A549 (cell line): ENCODE measurements around the gene TSPAN4. TPM values are rescaled to one million over a fixed set of nuclear protein-coding genes. Genes with fewer than 3 reads are reported as not detected.

ENCODE experiments used
- ATAC-seq, 2 experiments: fragments of 200-7000 bp in 1 of 2; fragments of >200 bp in 1 of 2; cut with Nextera tagmentation in 1 of 2; cut with Tn5 transposase in 1 of 2; 3 replicates each; pipeline versions ENCODE4 v1.8.0 to v1.9.1; 2018 to 2020; ENCODE audit warnings: mild to moderate bottlenecking in 1 of 2, moderate library complexity in 1 of 2
- CTCF ChIA-PET: fragments of 300-600 bp; sonication (Branson Sonifier 250); formaldehyde crosslinking; extraction: SDS; loops from one replicate; lab custom pipeline; 2021; ENCODE audit warnings: antibody characterized with exemption, inconsistent platforms; lab: Yijun Ruan, JAX
- POLR2A ChIA-PET: fragments of 350-600 bp; formaldehyde crosslinking; extraction: SDS; loops from one replicate; lab custom pipeline; 2021; ENCODE audit warnings: antibody characterized with exemption, inconsistent platforms; lab: Yijun Ruan, JAX
- DNase-seq, 2 experiments: peaks; one replicate each; pipeline versions ENCODE4 v3.0.0 to v3.0.0-alpha.2; 2011 to 2016; ENCODE audit warnings: low read depth in 1 of 2, low spot score in 1 of 2
- FAIRE-seq: peaks from 2 replicates; lab custom pipeline; 2011; peaks lifted over from hg19 to GRCh38; lab: Jason Lieb, UNC
- H3K27ac ChIP-seq, 2 experiments: fragments of >200 bp; sonication (Bioruptor Twin); formaldehyde crosslinking; 3 replicates each; pipeline ENCODE4 v1.5.1; 2016 to 2017
- H3K4me1 ChIP-seq: fragments of >200 bp; sonication (Bioruptor Twin); formaldehyde crosslinking; 3 replicates; pipeline ENCODE4 v1.6.1; 2016
- H3K4me2 ChIP-seq: fragments of >200 bp; sonication (Bioruptor Twin); formaldehyde crosslinking; 3 replicates; pipeline ENCODE4 v1.6.1; 2016
- H3K4me3 ChIP-seq: fragments of >200 bp; sonication (Bioruptor Twin); formaldehyde crosslinking; 3 replicates; pipeline ENCODE4 v1.5.1; 2016
- H3K9me3 ChIP-seq: fragments of >200 bp; sonication (Bioruptor Twin); formaldehyde crosslinking; 3 replicates; pipeline ENCODE4 v1.6.1; 2016
- EHF ChIP-seq: fragments of 250-450 bp; sonication (Bioruptor Pico); IDR thresholded peaks from 2 replicates; pipeline ENCODE4 v1.5.0; 2020; ENCODE audit warnings: mild to moderate bottlenecking
- EP300 ChIP-seq, 2 experiments: fragments of >200 bp; sonication (Bioruptor Twin); formaldehyde crosslinking; IDR thresholded peaks; 2 replicates in 1 of 2; 3 replicates in 1 of 2; pipeline ENCODE4 v1.6.1; 2016 to 2017
- ESRRA ChIP-seq: fragments of 150-350 bp; IDR thresholded peaks from 2 replicates; pipeline ENCODE4 v1.6.1; 2014; ENCODE audit warnings: mild to moderate bottlenecking, low read length, borderline replicate concordance
- GATA3 ChIP-seq: IDR thresholded peaks from 2 replicates; pipeline ENCODE4 v1.6.1; 2012; ENCODE audit warnings: borderline replicate concordance
- HEYL ChIP-seq: fragments of 250-450 bp; sonication (Bioruptor Pico); IDR thresholded peaks from 2 replicates; pipeline ENCODE4 v1.8.0; 2021; ENCODE audit warnings: mild to moderate bottlenecking, moderate library complexity
- HOXB13 ChIP-seq: fragments of 250-450 bp; sonication (Bioruptor Pico); IDR thresholded peaks from 2 replicates; pipeline ENCODE4 v1.5.0; 2020; ENCODE audit warnings: low read depth, mild to moderate bottlenecking, moderate library complexity
- JUN ChIP-seq, 2 experiments: fragments of >200 bp; sonication (Bioruptor Twin); formaldehyde crosslinking; IDR thresholded peaks; 2 replicates in 1 of 2; 3 replicates in 1 of 2; pipeline ENCODE4 v1.6.1; 2016 to 2017
- KDM5A ChIP-seq: fragments of 200-600 bp; sonication (generic); IDR thresholded peaks from 2 replicates; pipeline ENCODE4 v1.6.1; 2016; ENCODE audit warnings: antibody characterized with exemption, mild to moderate bottlenecking
- MAFK ChIP-seq: fragments of 450-650 bp; IDR thresholded peaks from 2 replicates; pipeline ENCODE4 v1.6.1; 2014; ENCODE audit not compliant: partially characterized antibody
- NFE2L2 ChIP-seq: fragments of 150-350 bp; conservative IDR thresholded peaks from 2 replicates; pipeline ENCODE4 v1.6.1; 2014; ENCODE audit warnings: low read length
- PHF8 ChIP-seq: fragments of 200-600 bp; sonication (generic); IDR thresholded peaks from 2 replicates; pipeline ENCODE4 v1.6.1; 2016; ENCODE audit warnings: low read depth, mild to moderate bottlenecking, antibody characterized with exemption, moderate library complexity, borderline replicate concordance
- RARB ChIP-seq: fragments of 250-450 bp; sonication (Bioruptor Pico); IDR thresholded peaks from 2 replicates; pipeline ENCODE4 v1.8.0; 2021; ENCODE audit warnings: mild to moderate bottlenecking, moderate library complexity
- SMC3 ChIP-seq: fragments of >200 bp; sonication (Bioruptor Twin); formaldehyde crosslinking; IDR thresholded peaks from 3 replicates; pipeline ENCODE4 v1.6.1; 2018; ENCODE audit warnings: inconsistent platforms
- TFCP2L1 ChIP-seq: fragments of 250-450 bp; sonication (Bioruptor Pico); IDR thresholded peaks from 2 replicates; pipeline ENCODE4 v1.5.0; 2021; ENCODE audit warnings: mild to moderate bottlenecking
- TP53 ChIP-seq: fragments of 250-450 bp; sonication (Bioruptor Pico); IDR thresholded peaks from 2 replicates; pipeline ENCODE4 v1.5.0; 2021; ENCODE audit warnings: mild to moderate bottlenecking, moderate library complexity
- ZC3H11A ChIP-seq: fragments of 450-650 bp; IDR thresholded peaks from 2 replicates; pipeline ENCODE4 v1.6.1; 2014; ENCODE audit warnings: antibody characterized with exemption, mild to moderate bottlenecking
- ZNF302 ChIP-seq: fragments of 250-450 bp; sonication (Bioruptor Pico); IDR thresholded peaks from 2 replicates; pipeline ENCODE4 v1.9.0; 2021; ENCODE audit warnings: inconsistent platforms, mild to moderate bottlenecking, moderate library complexity
- WGBS: methylation state at CpG from one replicate; pipeline ENCODE4 v1.1.6; 2017; ENCODE audit errors: missing lambda C conversion rate; 5-methylcytosine and 5-hydroxymethylcytosine counted together
- polyA plus RNA-seq, 4 experiments: library from polyadenylated mRNA; depleted of rRNA in 3 of 4; stranded (reverse); fragments of >200 nt; fragmentation: RNase III in 1 of 4; extraction: RNeasy Plus Mini Kit Qiagen cat#74134 plus additional on column Dnase treatment in 1 of 4; gene quantifications; 2 replicates in 3 of 4; 3 replicates in 1 of 4; pipeline ENCODE4 v1.2.3, GENCODE V29; 2011 to 2017
- TF ChIP-seq, protein P1 (sequence below): fragments of 250-450 bp; sonication (Bioruptor Pico); IDR thresholded peaks from 2 replicates; pipeline ENCODE4 v1.5.0; 2021; ENCODE audit warnings: mild to moderate bottlenecking, moderate library complexity, borderline replicate concordance
- TF ChIP-seq, protein P2 (sequence below): IDR thresholded peaks from 2 replicates; pipeline ENCODE4 v1.6.1; 2012; ENCODE audit warnings: low read depth, borderline replicate concordance
- TF ChIP-seq, protein P3 (sequence below): IDR thresholded peaks from 2 replicates; pipeline ENCODE4 v1.6.1; 2012
- TF ChIP-seq, protein P4 (sequence below): fragments of 250-450 bp; sonication (Bioruptor Pico); IDR thresholded peaks from 2 replicates; pipeline ENCODE4 v1.5.0; 2020; ENCODE audit warnings: low read depth, mild to moderate bottlenecking, moderate library complexity

The TSPAN4 gene
- polyA plus RNA-seq, 2 of the 4 experiments (the other 2 are of a cell fraction): 83.5 to 145 TPM

DNA sequence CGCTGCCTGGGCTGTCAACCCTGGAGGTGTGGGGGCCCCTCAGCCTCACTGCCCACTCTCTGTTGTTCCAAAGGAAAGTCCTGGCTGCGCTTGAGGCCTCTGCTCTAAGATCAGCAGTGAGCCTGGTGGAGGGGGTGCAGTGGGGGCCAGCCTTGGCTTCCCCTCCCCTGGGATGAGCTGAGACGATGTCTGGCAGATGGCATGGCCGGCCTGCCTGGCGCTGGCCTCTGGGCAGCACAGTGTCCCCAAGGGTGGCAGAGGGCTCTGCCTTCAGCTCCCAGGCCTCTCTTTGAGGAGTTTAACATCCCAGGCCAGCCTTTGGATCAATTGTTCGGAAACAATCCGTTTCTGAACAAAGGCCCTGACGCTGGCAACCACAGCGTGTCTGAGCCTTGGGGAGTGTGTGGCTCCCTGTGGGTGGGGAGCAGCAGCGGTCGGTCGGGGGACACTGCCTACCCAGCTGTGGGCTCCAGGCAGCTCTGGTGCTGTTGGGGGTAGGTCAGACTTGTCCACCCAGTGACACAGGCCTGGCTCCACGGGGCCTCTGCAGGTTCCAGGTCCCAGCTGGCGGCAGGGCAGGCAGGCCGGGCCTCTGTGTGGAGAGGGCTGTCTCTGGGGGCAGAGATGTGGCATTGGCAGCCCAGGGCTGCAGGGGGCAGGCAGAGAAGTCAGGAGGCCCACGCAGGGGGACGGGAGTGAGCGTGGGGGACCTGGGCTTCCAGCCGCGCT is 12.1 kb downstream of the TSPAN4 start:
- TF ChIP-seq SMC3: no peak
- no peak for TF ChIP-seq NFE2L2
- no peak for TF ChIP-seq TFCP2L1
- TF ChIP-seq, protein P1, sequence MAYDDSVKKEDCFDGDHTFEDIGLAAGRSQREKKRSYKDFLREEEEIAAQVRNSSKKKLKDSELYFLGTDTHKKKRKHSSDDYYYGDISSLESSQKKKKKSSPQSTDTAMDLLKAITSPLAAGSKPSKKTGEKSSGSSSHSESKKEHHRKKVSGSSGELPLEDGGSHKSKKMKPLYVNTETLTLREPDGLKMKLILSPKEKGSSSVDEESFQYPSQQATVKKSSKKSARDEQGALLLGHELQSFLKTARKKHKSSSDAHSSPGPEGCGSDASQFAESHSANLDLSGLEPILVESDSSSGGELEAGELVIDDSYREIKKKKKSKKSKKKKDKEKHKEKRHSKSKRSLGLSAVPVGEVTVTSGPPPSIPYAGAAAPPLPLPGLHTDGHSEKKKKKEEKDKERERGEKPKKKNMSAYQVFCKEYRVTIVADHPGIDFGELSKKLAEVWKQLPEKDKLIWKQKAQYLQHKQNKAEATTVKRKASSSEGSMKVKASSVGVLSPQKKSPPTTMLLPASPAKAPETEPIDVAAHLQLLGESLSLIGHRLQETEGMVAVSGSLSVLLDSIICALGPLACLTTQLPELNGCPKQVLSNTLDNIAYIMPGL (CRISPR knock-in tag): no peak
- TF ChIP-seq GATA3: no peak
- TF ChIP-seq, protein P2, sequence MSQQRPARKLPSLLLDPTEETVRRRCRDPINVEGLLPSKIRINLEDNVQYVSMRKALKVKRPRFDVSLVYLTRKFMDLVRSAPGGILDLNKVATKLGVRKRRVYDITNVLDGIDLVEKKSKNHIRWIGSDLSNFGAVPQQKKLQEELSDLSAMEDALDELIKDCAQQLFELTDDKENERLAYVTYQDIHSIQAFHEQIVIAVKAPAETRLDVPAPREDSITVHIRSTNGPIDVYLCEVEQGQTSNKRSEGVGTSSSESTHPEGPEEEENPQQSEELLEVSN: no peak
- no peak for TF ChIP-seq KDM5A
- no peak for TF ChIP-seq EHF (CRISPR knock-in tag)
- no peak for TF ChIP-seq ZC3H11A
- no peak for TF ChIP-seq PHF8
- no peak for TF ChIP-seq RARB (CRISPR knock-in tag)
- TF ChIP-seq, protein P3, sequence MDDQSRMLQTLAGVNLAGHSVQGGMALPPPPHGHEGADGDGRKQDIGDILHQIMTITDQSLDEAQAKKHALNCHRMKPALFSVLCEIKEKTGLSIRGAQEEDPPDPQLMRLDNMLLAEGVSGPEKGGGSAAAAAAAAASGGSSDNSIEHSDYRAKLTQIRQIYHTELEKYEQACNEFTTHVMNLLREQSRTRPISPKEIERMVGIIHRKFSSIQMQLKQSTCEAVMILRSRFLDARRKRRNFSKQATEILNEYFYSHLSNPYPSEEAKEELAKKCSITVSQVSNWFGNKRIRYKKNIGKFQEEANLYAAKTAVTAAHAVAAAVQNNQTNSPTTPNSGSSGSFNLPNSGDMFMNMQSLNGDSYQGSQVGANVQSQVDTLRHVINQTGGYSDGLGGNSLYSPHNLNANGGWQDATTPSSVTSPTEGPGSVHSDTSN: no peak
- no peak for TF ChIP-seq EP300 (IDR thresholded peaks at IDR 0.05)
- TF ChIP-seq, protein P4, sequence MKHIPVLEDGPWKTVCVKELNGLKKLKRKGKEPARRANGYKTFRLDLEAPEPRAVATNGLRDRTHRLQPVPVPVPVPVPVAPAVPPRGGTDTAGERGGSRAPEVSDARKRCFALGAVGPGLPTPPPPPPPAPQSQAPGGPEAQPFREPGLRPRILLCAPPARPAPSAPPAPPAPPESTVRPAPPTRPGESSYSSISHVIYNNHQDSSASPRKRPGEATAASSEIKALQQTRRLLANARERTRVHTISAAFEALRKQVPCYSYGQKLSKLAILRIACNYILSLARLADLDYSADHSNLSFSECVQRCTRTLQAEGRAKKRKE (CRISPR knock-in tag): no peak
- TF ChIP-seq JUN (IDR thresholded peaks at IDR 0.05): no peak
- no peak for TF ChIP-seq MAFK
- TF ChIP-seq ESRRA: no peak
- TF ChIP-seq ZNF302: no peak
- no peak for TF ChIP-seq HEYL
- POLR2A ChIA-PET: no interaction called here
- Histone ChIP-seq H3K4me2 (no peak overlapping the region), H3K9me3 (no peaks in the 10 kb centered on the region), H3K4me1 (peaks cover 43% of the 10 kb centered on the region), H3K4me3 (no peak overlapping the region), H3K27ac (no peak overlapping the region)
- WGBS: 89% methylated on average over 19 of the region's 20 CpGs
- CTCF ChIA-PET: interaction anchor here (1.1 to 9.0 kb wide), 6 partner anchors 8 to 196 kb away, joined by 3 to 37 read pairs (median 12); no protein-coding TSS in a partner anchor
- DNase-seq: no peak
- no peak for FAIRE-seq
- ATAC-seq: no peak

DNA sequence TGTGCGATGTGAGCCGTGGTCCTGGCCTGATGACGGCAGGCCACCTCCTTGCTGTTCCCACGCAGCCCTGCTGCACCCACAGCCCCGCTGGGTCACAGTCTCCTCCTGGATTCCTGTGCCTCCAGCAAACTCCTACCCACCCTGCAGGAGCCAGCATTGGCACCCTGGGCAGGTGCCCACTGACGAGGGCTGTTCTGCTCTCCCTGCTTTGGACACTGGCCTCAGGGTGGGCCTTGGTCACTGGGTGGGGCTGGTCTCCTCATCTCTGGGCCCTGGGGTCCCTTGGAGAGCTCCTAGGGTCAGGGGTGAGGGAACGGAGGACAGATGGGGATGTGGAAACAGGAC is 12.7 kb downstream of the TSPAN4 start:
- TF ChIP-seq, protein P4 (CRISPR knock-in tag): no peak
- TF ChIP-seq TP53 (CRISPR knock-in tag): no peak
- TF ChIP-seq JUN (IDR thresholded peaks at IDR 0.05): no peak
- TF ChIP-seq TFCP2L1: no peak
- TF ChIP-seq HOXB13 (CRISPR knock-in tag): no peak
- no peak for TF ChIP-seq MAFK
- TF ChIP-seq ZC3H11A: no peak
- TF ChIP-seq EP300 (IDR thresholded peaks at IDR 0.05): no peak
- TF ChIP-seq, all 56 proteins: peak for 0
- CTCF ChIA-PET: interaction anchor here (3.2 to 9.0 kb wide), 4 partner anchors 9 to 196 kb away, joined by 10 to 37 read pairs (median 23); no protein-coding TSS in a partner anchor
- no peak for DNase-seq
- Histone ChIP-seq H3K4me1 (peaks cover 46% of the 10 kb centered on the region), H3K4me3 (no peak overlapping the region), H3K9me3 (no peaks in the 10 kb centered on the region), H3K27ac (no peak overlapping the region), H3K4me2 (no peak overlapping the region)
- no peak for FAIRE-seq
- POLR2A ChIA-PET: no interaction called here
- WGBS: 94% methylated on average over 6 of the region's 7 CpGs
- no peak for ATAC-seq
